ENCODE results near the gene ADGRG6. TPM values are rescaled to one million over a fixed set of nuclear protein-coding genes. Genes with fewer than 3 reads are reported as not detected.
A peak's percentile ranks its signal among the peaks of the same experiment; 100 is the strongest.

ADGRG6 gene
- 1.8 TPM for total RNA-seq

DNA sequence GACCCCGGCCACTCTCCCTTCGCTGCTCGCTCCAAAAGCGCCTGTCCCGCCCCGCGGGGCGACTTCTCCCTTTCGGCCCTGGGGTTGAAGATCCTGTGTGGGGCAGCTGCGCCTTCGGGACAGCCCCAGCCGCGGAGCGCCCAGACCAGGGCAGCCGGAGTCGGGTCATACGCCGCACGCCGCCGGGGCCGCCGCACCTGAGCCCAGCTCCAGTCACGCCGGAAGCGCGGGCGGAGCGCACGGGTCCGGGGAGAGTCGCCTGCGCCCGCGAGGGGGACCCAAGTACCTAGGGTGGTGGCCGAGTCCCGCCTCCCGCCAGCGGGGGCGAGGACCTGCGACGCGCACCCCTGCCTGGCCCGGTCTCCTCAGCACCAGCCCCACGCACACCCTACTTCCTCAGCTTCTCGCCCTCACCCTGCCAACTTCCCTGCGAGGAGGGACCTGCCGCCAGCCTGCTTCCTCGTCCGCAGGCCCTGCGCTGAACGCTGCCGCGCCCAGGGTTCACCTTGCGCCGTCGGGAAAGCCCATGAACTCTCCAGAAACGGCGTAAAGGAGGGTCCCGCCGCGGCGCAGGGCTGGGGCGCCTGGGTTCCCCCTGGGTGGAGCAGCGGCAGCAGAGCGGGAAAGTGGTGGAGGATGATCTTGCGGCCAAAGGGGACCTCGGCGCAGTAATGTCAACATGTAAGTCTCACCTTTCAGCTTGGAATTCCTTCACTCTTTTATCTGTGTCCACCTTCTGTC is at the start of gene ADGRG6:
TSS of gene ADGRG6 (plus strand) at position 357 of the 741 bp plus-strand sequence. CDS start at position 680, 323 bp downstream.
- peaks cover 16% of the 10 kb centered on the region for H3K4me1 ChIP-seq (ENCODE audit: insufficient read depth, low read length)
- peak within 1 kb of the TSS; percentile 32 for H3K4me3 ChIP-seq (ENCODE audit: low read length)
- peaks cover 22% of the 10 kb centered on the region for H3K27me3 ChIP-seq (ENCODE audit: insufficient read depth, low read length)
- H3K9me3 ChIP-seq (ENCODE audit: low read depth, low read length): no peaks in the 10 kb centered on the region

DNA sequence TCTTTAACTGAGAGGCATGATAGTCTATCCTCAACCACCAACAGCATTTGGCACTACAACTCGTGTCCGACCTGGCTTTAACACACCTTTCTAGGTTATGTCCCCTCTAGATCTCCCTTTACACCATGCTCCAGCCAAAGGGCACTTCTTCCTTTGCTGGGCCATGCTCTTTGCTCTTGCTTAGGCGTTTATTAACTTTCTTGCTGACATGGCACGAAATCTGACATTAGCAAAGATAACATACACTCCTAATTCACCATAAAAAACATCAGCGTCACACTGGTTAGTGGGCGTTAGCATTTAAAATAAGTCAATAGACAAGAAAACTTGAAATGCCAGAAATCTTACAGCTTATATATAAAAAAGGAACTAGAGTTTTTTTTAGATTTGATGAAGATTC is 47.3 kb upstream of the ADGRG6 start:
- Histone ChIP-seq H3K9me3 (ENCODE audit: low read depth, low read length) (no peaks in the 10 kb centered on the region), H3K4me3 (ENCODE audit: low read length) (no peak overlapping the region), H3K27me3 (ENCODE audit: insufficient read depth, low read length) (no peaks in the 10 kb centered on the region), H3K4me1 (ENCODE audit: insufficient read depth, low read length) (no peaks in the 10 kb centered on the region)

DNA sequence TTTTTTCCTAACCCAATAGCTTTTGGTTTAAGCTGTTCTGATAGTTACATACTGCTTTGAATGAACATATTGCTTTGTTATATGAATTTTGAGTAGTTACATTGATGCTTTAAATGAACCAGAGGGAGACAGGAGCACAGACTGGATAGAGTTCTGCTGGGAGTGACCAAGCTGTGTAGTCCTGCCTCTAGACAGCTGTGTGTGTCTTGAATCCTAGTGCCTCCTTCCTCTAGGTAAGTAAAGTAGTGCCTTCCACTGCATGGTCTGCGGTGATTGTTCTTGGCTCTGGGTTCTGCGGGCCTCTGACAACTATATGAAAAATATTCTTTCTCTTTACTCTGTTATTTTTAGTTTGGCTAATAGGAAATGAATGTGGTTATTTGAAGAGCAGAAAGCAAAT is 46.0 kb upstream of the ADGRG6 start:
- Histone ChIP-seq H3K9me3 (ENCODE audit: low read depth, low read length) (no peaks in the 10 kb centered on the region), H3K27me3 (ENCODE audit: insufficient read depth, low read length) (no peaks in the 10 kb centered on the region), H3K4me3 (ENCODE audit: low read length) (no peak overlapping the region), H3K4me1 (ENCODE audit: insufficient read depth, low read length) (no peaks in the 10 kb centered on the region)

DNA sequence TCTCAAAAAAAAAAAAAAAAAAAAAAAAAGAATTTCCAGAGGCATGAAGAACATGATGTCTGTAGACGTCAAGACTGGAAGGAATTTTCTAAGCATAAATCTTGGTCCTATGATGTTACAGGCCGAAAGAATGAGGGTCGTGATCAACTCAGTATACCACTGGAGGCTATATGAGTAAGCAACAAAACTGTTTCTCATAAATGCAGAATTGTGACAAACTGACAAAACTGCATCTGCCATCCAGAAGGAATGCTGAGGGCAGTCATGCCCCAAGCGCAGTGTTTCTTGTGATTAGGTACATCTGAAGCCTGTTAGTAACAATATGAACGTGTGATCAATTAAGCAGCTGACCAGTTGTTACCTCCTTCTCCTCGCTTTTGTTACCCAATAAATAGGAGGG is 43.5 kb upstream of the ADGRG6 start:
- no peak overlapping the region for H3K4me3 ChIP-seq (ENCODE audit: low read length)
- H3K9me3 ChIP-seq (ENCODE audit: low read depth, low read length): no peaks in the 10 kb centered on the region
- no peaks in the 10 kb centered on the region for H3K27me3 ChIP-seq (ENCODE audit: insufficient read depth, low read length)
- H3K4me1 ChIP-seq (ENCODE audit: insufficient read depth, low read length): no peaks in the 10 kb centered on the region

DNA sequence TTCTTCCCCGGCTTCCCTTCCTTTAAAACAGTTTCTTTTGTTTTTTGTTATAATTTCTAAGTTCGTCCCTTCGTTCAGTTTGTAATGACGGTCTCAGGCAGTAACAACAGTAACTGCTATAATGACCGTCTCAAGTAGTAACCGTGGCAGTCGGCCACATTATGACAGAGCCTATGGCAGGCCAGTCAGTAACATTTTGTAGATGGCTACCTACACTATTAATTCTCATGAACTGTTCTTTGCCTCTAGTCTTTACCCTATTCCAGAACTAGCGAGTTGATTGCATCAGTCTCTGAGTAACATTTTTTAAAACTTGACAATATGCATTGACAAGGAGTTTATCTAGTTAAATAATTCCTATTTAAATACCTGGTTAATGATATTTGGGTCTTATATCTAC is 43.0 kb upstream of the ADGRG6 start:
- no peaks in the 10 kb centered on the region for H3K9me3 ChIP-seq (ENCODE audit: low read depth, low read length)
- no peaks in the 10 kb centered on the region for H3K4me1 ChIP-seq (ENCODE audit: insufficient read depth, low read length)
- H3K4me3 ChIP-seq (ENCODE audit: low read length): no peak overlapping the region
- H3K27me3 ChIP-seq (ENCODE audit: insufficient read depth, low read length): no peaks in the 10 kb centered on the region

DNA sequence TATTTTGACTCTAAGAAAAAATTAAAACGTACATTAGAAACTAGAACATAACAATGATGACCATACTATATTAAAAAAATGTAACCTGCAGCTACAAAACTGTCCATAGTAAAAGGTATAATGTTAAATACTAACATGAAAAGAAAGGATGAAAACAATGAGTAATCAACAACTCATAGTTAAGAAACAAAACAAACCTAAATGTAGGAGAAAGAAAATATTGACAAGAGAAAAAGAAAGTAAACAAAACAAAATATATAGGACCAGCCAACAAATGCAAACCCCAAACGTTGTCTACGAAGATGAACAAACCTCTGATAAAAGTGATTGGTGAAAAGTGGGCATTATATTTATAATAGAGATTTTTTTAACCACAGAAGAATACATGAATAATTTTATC is 41.1 kb upstream of the ADGRG6 start:
- no peaks in the 10 kb centered on the region for H3K9me3 ChIP-seq (ENCODE audit: low read depth, low read length)
- no peaks in the 10 kb centered on the region for H3K4me1 ChIP-seq (ENCODE audit: insufficient read depth, low read length)
- no peaks in the 10 kb centered on the region for H3K27me3 ChIP-seq (ENCODE audit: insufficient read depth, low read length)
- H3K4me3 ChIP-seq (ENCODE audit: low read length): no peak overlapping the region

DNA sequence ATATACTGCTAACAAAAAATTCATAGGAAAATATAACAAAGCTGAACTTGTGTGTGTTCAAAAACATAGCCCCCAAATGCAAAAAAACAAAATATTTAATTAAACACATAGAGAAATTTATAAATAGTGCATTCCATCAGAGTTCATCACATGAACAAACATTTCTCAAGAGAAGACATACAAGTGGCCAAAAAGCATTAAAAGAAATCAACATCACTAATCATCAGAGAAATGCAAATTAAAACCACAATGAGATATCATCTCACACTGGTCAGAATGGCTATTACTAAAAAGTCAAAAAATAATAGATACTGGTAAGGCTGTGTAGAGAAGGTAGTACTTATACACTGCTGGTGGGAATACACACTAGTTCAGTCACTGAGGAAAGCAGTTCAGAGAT is 39.6 kb upstream of the ADGRG6 start:
- H3K27me3 ChIP-seq (ENCODE audit: insufficient read depth, low read length): no peaks in the 10 kb centered on the region
- no peak overlapping the region for H3K4me3 ChIP-seq (ENCODE audit: low read length)
- H3K4me1 ChIP-seq (ENCODE audit: insufficient read depth, low read length): no peaks in the 10 kb centered on the region
- no peaks in the 10 kb centered on the region for H3K9me3 ChIP-seq (ENCODE audit: low read depth, low read length)

DNA sequence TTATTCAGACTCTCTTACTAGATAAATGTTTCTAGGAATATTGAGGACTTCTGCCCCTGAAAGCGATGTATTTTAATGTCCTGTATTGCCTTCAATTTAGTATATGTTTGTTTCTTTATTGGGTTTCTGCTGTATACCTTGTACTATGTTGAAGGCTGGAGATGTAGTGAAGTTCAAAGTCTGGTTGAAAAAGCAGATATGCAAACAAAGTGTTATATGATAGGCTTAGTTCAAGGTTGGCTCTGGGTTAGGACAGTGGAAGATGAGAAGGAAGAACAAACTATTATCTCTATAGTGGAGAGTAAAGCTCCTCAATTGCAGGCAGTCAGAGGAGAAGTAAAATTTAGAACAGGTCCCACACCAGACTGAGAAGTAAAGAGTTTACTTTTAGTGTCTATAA is 36.3 kb upstream of the ADGRG6 start:
- H3K4me3 ChIP-seq (ENCODE audit: low read length): no peak overlapping the region
- no peaks in the 10 kb centered on the region for H3K9me3 ChIP-seq (ENCODE audit: low read depth, low read length)
- no peaks in the 10 kb centered on the region for H3K27me3 ChIP-seq (ENCODE audit: insufficient read depth, low read length)
- no peaks in the 10 kb centered on the region for H3K4me1 ChIP-seq (ENCODE audit: insufficient read depth, low read length)

DNA sequence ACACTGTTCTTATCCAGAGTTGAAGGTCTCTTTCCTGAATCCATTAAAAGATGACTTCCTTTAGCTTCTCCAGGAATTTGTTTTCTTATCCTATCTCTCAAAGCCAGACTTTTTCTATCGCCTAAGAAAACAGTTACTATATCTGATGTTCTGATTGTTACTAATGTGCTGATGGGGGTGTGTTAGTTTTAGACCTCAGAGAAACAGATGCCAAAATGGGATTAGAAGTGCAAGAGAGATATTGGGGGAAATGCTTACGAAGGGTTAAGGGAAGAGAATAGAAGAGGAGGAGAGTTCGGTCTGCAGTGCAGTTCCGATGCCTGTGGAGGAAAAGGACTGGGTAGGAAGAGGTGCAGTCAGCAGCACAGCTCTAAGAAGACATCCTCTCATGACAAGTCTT is 35.7 kb upstream of the ADGRG6 start:
- no peaks in the 10 kb centered on the region for H3K4me1 ChIP-seq (ENCODE audit: insufficient read depth, low read length)
- no peaks in the 10 kb centered on the region for H3K27me3 ChIP-seq (ENCODE audit: insufficient read depth, low read length)
- H3K4me3 ChIP-seq (ENCODE audit: low read length): no peak overlapping the region
- no peaks in the 10 kb centered on the region for H3K9me3 ChIP-seq (ENCODE audit: low read depth, low read length)

DNA sequence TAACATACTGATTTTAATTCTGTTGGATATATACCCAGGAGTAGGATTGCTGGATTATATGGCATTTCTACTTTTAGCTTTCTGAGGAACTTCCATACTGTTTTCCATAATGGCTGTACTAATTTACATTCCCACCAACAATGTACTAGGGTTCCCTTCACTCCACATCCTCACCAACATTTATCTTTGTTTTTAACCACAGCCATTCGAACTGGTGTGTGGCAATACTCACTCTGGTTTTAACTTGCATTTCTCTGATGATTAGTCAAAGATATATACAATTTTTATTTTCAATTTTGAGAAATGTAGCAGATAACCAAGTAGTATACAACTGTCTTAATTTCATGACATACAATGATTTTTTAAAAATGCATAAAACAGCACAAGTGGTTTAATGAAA is 30.3 kb upstream of the ADGRG6 start:
- no peaks in the 10 kb centered on the region for H3K4me1 ChIP-seq (ENCODE audit: insufficient read depth, low read length)
- no peaks in the 10 kb centered on the region for H3K27me3 ChIP-seq (ENCODE audit: insufficient read depth, low read length)
- no peak overlapping the region for H3K4me3 ChIP-seq (ENCODE audit: low read length)
- no peaks in the 10 kb centered on the region for H3K9me3 ChIP-seq (ENCODE audit: low read depth, low read length)

DNA sequence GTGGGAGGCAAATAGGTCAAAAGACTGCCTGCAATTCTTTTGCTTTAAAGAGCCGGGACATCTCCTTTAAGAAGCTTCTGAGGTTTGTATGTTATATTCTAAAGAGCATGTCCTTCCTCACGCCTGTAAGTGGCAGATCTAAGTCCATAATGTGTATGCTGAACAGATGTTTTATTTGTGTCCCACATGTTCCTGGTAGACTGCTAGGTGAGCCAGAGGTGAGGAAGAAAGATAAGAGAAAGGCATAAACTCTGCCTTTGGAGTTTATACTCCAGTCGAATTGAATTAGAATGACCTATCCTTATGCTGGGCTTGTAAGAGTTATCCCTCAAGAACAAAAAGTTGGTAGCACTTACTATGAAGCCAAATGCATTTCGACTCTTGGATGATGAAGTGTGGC is 27.2 kb upstream of the ADGRG6 start:
- H3K9me3 ChIP-seq (ENCODE audit: low read depth, low read length): no peaks in the 10 kb centered on the region
- H3K4me1 ChIP-seq (ENCODE audit: insufficient read depth, low read length): no peaks in the 10 kb centered on the region
- no peaks in the 10 kb centered on the region for H3K27me3 ChIP-seq (ENCODE audit: insufficient read depth, low read length)
- no peak overlapping the region for H3K4me3 ChIP-seq (ENCODE audit: low read length)

DNA sequence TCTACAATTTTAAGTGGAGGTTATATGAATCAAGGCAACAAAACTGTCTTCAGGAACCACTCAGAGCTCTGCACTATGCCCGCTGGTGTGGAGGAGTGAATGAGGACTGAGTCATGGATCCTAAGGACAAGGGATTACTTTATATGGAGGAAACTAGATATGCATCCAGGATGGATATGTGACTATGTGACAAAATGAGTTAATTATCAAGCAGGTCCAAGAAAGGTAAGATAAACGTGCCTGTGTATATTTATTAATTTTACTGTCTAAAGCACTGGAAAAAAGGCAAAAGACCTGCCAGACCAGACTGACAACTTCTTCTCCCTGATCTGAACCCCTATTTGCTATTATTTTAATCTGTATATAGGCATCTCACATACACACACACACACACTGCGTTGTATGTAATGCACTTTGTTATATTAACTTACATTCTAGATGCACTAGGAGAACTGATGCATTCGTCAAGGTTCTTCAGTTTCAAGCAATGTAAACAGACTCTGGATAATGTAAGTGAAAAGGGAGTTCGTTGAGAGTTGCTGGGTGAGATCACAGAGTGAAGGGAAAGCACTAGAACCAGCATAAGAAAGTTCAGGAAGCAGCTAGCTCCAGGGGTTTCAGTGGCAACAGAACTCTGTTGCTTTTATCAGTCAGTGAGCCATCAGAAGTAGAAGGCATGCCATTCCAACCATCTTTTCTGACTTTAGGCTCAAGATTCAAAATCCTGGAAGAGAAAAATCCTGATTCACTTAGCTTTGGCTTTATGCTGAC is 26.4 kb upstream of the ADGRG6 start:
- Histone ChIP-seq H3K9me3 (ENCODE audit: low read depth, low read length) (no peaks in the 10 kb centered on the region), H3K4me3 (ENCODE audit: low read length) (no peak overlapping the region), H3K4me1 (ENCODE audit: insufficient read depth, low read length) (no peaks in the 10 kb centered on the region), H3K27me3 (ENCODE audit: insufficient read depth, low read length) (no peaks in the 10 kb centered on the region)

DNA sequence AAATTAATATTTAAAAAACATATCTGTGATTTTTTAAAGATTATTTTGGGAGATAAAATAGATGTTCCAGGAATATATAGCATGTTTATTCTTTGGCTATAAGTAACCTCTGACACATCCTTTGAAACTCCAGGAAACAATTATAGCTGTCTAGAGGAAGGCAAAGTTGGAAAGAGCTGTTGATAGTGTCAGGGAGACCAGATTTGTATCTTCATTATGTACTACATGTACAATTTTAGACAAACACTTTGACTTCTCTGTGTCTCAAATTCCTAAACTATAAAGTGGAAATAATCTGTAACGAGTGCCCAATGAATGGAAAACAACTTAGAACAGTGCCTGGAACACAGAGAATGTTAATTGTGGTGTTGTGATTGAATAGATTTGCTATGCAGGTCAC is 25.6 kb upstream of the ADGRG6 start:
- Histone ChIP-seq H3K4me3 (ENCODE audit: low read length) (no peak overlapping the region), H3K9me3 (ENCODE audit: low read depth, low read length) (no peaks in the 10 kb centered on the region), H3K4me1 (ENCODE audit: insufficient read depth, low read length) (no peaks in the 10 kb centered on the region), H3K27me3 (ENCODE audit: insufficient read depth, low read length) (no peaks in the 10 kb centered on the region)

DNA sequence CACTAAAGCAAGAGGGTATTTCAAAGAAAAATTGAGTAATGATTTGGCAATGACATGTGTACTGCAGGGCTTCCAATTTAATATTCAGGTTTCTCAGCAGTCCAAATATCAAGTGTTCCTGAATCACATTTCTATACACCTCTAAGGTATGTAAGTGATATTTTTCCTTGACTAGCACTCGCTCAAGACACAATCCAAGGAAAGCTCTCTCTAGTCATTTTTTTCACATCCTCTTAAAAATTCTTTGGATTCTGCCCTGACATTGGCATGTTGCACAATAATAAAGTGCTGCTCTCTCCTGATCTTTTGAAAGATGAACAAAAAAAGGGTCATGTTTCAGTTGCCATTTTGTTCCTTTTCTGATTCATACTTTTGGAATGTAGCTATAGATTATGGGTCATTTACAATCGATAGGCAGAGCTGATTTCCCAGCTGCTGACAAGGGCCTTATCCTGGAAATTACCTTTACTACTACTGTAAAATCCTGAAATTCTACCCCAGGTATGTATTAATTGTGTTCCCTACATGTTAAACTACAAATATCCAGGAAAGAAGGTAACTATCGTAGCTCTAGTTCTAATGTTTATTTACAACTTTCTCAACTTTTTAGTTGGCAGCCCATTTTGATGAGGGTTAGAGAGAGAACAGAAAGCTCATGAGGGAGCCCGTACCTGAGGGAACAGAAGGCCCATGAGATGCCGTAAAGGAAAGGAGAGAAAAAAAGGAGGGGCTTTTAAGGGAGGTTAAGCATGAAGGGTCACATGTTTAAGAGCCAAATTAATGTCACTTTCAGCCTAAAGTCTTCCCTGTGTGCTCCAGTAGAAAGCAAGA is 22.2 kb upstream of the ADGRG6 start:
- Histone ChIP-seq H3K9me3 (ENCODE audit: low read depth, low read length) (no peaks in the 10 kb centered on the region), H3K4me1 (ENCODE audit: insufficient read depth, low read length) (no peaks in the 10 kb centered on the region), H3K4me3 (ENCODE audit: low read length) (no peak overlapping the region), H3K27me3 (ENCODE audit: insufficient read depth, low read length) (no peaks in the 10 kb centered on the region)

DNA sequence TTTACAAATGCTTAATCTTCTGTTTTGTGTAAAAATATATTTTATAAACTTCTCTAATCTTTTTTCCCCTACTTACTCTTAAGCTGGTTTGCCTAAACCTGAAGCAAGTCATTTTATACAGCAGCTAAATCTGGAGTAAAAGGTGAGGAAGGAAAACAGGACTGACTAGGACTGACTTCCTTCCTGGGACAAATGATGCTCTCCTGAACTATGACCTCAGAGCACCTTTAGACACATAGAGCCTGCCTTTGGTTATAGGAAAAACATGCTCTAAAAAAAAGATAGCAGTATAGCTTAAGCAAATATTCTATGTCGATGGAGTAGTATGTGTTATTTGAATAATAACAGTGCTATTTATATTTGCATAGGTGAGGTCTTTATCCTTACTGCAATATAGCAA is 21.5 kb upstream of the ADGRG6 start:
- Histone ChIP-seq H3K27me3 (ENCODE audit: insufficient read depth, low read length) (no peaks in the 10 kb centered on the region), H3K4me3 (ENCODE audit: low read length) (no peak overlapping the region)

More for the DNA sequence above, 21.5 kb upstream of the ADGRG6 start:
- H3K4me1 ChIP-seq (ENCODE audit: insufficient read depth, low read length): no peaks in the 10 kb centered on the region
- no peaks in the 10 kb centered on the region for H3K9me3 ChIP-seq (ENCODE audit: low read depth, low read length)

All from mononuclear cell (primary cell).